Endometrial microvascular endothelial cells (primary cell): ENCODE data around the gene OSBPL5. TPM values are rescaled to one million over a fixed set of nuclear protein-coding genes. Genes with fewer than 3 reads are reported as not detected.

Experiments
- in situ Hi-C: cut with HindIII; loops from 2 replicates; pipeline ENCODE4 v1.10.0; 2017; ENCODE audit warnings: low sequenced_read_pairs, low pct_unique_long_range_greater_than_20kb; ENCODE audit errors: inconsistent ontology term
- total RNA-seq: library from RNA; depleted of rRNA; stranded (reverse); fragments of >200 nt; gene quantifications from one replicate; pipeline ENCODE4 v1.2.3, GENCODE V29; 2015; ENCODE audit errors: inconsistent ontology term

OSBPL5 gene
- total RNA-seq, 1 donor from 2014 or later, result 28.2 TPM

GRCh38 chr11:3111919-3112690, 53.0 kb downstream of the OSBPL5 start:
- in situ Hi-C loops, result no loop called here

GRCh38 chr11:3111466-3111865, 53.6 kb downstream of the OSBPL5 start:
- in situ Hi-C loops, result no loop called here

GRCh38 chr11:3109921-3110706, 55.0 kb downstream of the OSBPL5 start:
- in situ Hi-C loops, result no loop called here

GRCh38 chr11:3109434-3109833, 55.7 kb downstream of the OSBPL5 start:
- in situ Hi-C loops, result no loop called here

GRCh38 chr11:3108183-3108721, 56.9 kb downstream of the OSBPL5 start:
- in situ Hi-C loops, result no loop called here

GRCh38 chr11:3107608-3108182, 57.4 kb downstream of the OSBPL5 start:
- in situ Hi-C loops, result no loop called here

GRCh38 chr11:3106736-3107524, 58.2 kb downstream of the OSBPL5 start:
- in situ Hi-C loops, result no loop called here

- in situ Hi-C loops, result no loop called here
Measured at GRCh38 chr11:3105791-3106735, 59.0 kb downstream of the OSBPL5 start.

GRCh38 chr11:3104961-3105790, 59.9 kb downstream of the OSBPL5 start:
- in situ Hi-C loops, result no loop called here

- in situ Hi-C loops, result no loop called here
Measured at GRCh38 chr11:3104051-3104714, 60.9 kb downstream of the OSBPL5 start.

GRCh38 chr11:3103076-3103475, 62.0 kb downstream of the OSBPL5 start:
- in situ Hi-C loops, result no loop called here

GRCh38 chr11:3102641-3102921, 62.5 kb downstream of the OSBPL5 start:
- in situ Hi-C loops, result no loop called here

GRCh38 chr11:3101921-3102640, 63.0 kb downstream of the OSBPL5 start:
- in situ Hi-C loops, result no loop called here

- in situ Hi-C loops, result no loop called here
Measured at GRCh38 chr11:3099178-3099577, 65.9 kb downstream of the OSBPL5 start.

- in situ Hi-C loops, result no loop called here
Measured at GRCh38 chr11:3096909-3097530, 68.1 kb downstream of the OSBPL5 start.
